ENCODE results near the gene ZNF35. TPM values are rescaled to one million over a fixed set of nuclear protein-coding genes. Genes with fewer than 3 reads are reported as not detected.

The ZNF35 gene
- total RNA-seq, 1 donor from 2014 or later = 29.8 TPM

- peaks cover 7% of the 10 kb centered on the region for H3K4me1 Mint-ChIP-seq (ENCODE audit: low read depth, unreplicated experiment)
- no peak for TF ChIP-seq CTCF (IDR thresholded peaks at IDR 0.05; ENCODE audit: partially characterized antibody, unreplicated experiment)
- H3K27ac Mint-ChIP-seq (ENCODE audit: unreplicated experiment) = no peak overlapping the region
Measured at GRCh38 chr3:44628716-44629115, 19.8 kb upstream of the ZNF35 start.

GRCh38 chr3:44632193-44632592 lies 16.3 kb upstream of the ZNF35 start:
- peaks cover 2% of the 10 kb centered on the region for H3K4me1 Mint-ChIP-seq (ENCODE audit: low read depth, unreplicated experiment)
- H3K9me3 Mint-ChIP-seq (ENCODE audit: unreplicated experiment) = no peaks in the 10 kb centered on the region
- no peak for TF ChIP-seq CTCF (IDR thresholded peaks at IDR 0.05; ENCODE audit: partially characterized antibody, unreplicated experiment)
- no peak overlapping the region for H3K4me3 Mint-ChIP-seq (ENCODE audit: unreplicated experiment)
- peaks cover 13% of the 10 kb centered on the region for H3K36me3 Mint-ChIP-seq (ENCODE audit: unreplicated experiment)
- H3K27me3 Mint-ChIP-seq (ENCODE audit: unreplicated experiment) = no peaks in the 10 kb centered on the region
- DNase-seq = no peak
- peak overlapping the region; percentile 24 for H3K27ac Mint-ChIP-seq (ENCODE audit: unreplicated experiment)

More at GRCh38 chr3:44628716-44629115, 19.8 kb upstream of the ZNF35 start:
- Mint-ChIP-seq H3K27me3 (ENCODE audit: unreplicated experiment) (peaks cover 5% of the 10 kb centered on the region), H3K36me3 (ENCODE audit: unreplicated experiment) (no peaks in the 10 kb centered on the region), H3K4me3 (ENCODE audit: unreplicated experiment) (no peak overlapping the region), H3K9me3 (ENCODE audit: unreplicated experiment) (peaks cover 2% of the 10 kb centered on the region)
- no peak for DNase-seq

- no peak for DNase-seq
- H3K36me3 Mint-ChIP-seq (ENCODE audit: unreplicated experiment) = peaks cover 44% of the 10 kb centered on the region
- H3K4me1 Mint-ChIP-seq (ENCODE audit: low read depth, unreplicated experiment) = no peaks in the 10 kb centered on the region
- H3K27me3 Mint-ChIP-seq (ENCODE audit: unreplicated experiment) = no peaks in the 10 kb centered on the region
- TF ChIP-seq CTCF (IDR thresholded peaks at IDR 0.05; ENCODE audit: partially characterized antibody, unreplicated experiment) = no peak
- H3K27ac Mint-ChIP-seq (ENCODE audit: unreplicated experiment) = no peak overlapping the region
- peaks cover 2% of the 10 kb centered on the region for H3K9me3 Mint-ChIP-seq (ENCODE audit: unreplicated experiment)
- no peak overlapping the region for H3K4me3 Mint-ChIP-seq (ENCODE audit: unreplicated experiment)
Measured at GRCh38 chr3:44642337-44642736, 6.2 kb upstream of the ZNF35 start.

- H3K36me3 Mint-ChIP-seq (ENCODE audit: unreplicated experiment) = peaks cover 44% of the 10 kb centered on the region
- no peak for TF ChIP-seq CTCF (IDR thresholded peaks at IDR 0.05; ENCODE audit: partially characterized antibody, unreplicated experiment)
- H3K9me3 Mint-ChIP-seq (ENCODE audit: unreplicated experiment) = peaks cover 2% of the 10 kb centered on the region
- H3K4me3 Mint-ChIP-seq (ENCODE audit: unreplicated experiment) = no peak overlapping the region
- no peak for DNase-seq
- no peaks in the 10 kb centered on the region for H3K27me3 Mint-ChIP-seq (ENCODE audit: unreplicated experiment)
- H3K27ac Mint-ChIP-seq (ENCODE audit: unreplicated experiment) = no peak overlapping the region
- H3K4me1 Mint-ChIP-seq (ENCODE audit: low read depth, unreplicated experiment) = no peaks in the 10 kb centered on the region
Measured at GRCh38 chr3:44643024-44643423, 5.5 kb upstream of the ZNF35 start.

- Mint-ChIP-seq H3K9me3 (ENCODE audit: unreplicated experiment) (no peaks in the 10 kb centered on the region), H3K27me3 (ENCODE audit: unreplicated experiment) (peaks cover 2% of the 10 kb centered on the region), H3K4me3 (ENCODE audit: unreplicated experiment) (peak overlapping the region; percentile 93), H3K36me3 (ENCODE audit: unreplicated experiment) (peaks cover 20% of the 10 kb centered on the region), H3K27ac (ENCODE audit: unreplicated experiment) (peak overlapping the region; percentile 93), H3K4me1 (ENCODE audit: low read depth, unreplicated experiment) (peaks cover 2% of the 10 kb centered on the region)
- TF ChIP-seq CTCF (IDR thresholded peaks at IDR 0.05; ENCODE audit: partially characterized antibody, unreplicated experiment) = no peak
- DNase-seq = no peak
Measured at GRCh38 chr3:44647771-44648170, 761 bp upstream of the ZNF35 start.
